ENCODE measurements around the gene HPS1. TPM values are rescaled to one million over a fixed set of nuclear protein-coding genes. Genes with fewer than 3 reads are reported as not detected.

The HPS1 gene
- total and polyA plus RNA-seq, 2 of the 4 experiments (the other 2 are of a cell fraction), result 14.0 to 55.2 TPM

GRCh38 chr10:98483658-98484057 is 36.9 kb upstream of the HPS1 start:
- Histone ChIP-seq H3K27me3 (ENCODE audit: control insufficient read depth, insufficient read depth, low read length) (no peaks in the 10 kb centered on the region), H2AFZ (replicated peaks; ENCODE audit: low read length, poor library complexity) (no peak overlapping the region), H4K91ac (ENCODE audit: insufficient read depth, low read depth, low read length) (no peak overlapping the region), H3K79me1 (ENCODE audit: low read depth in 1 of 2, low read length in 2 of 2) (no peaks in the 10 kb centered on the region), H3K9ac (ENCODE audit: low read depth, low read length) (no peak overlapping the region), H3K23ac (ENCODE audit: low read depth, low read length) (no peak overlapping the region), H4K8ac (ENCODE audit: low read depth in 2 of 2, low read length in 2 of 2) (no peak overlapping the region), H4K20me1 (ENCODE audit: insufficient read depth, low read length) (no peaks in the 10 kb centered on the region), H2AK9ac (replicated peaks; ENCODE audit: low read depth, low read length, poor library complexity) (no peak overlapping the region), H2BK5ac (ENCODE audit: low read depth, low read length, poor library complexity, severe bottlenecking) (no peak overlapping the region), H3K9me1 (ENCODE audit: insufficient read depth, low read length) (no peaks in the 10 kb centered on the region), H3K4me3 (ENCODE audit: insufficient read depth, low read depth, low read length) (no peak overlapping the region), H3K56ac (ENCODE audit: extremely low read depth, insufficient read depth, low read length) (no peak overlapping the region), H3K4ac (ENCODE audit: low read depth, low read length) (no peak overlapping the region), H3K27ac (ENCODE audit: insufficient read depth, low read length) (no peak overlapping the region), H4K5ac (ENCODE audit: low read depth, low read length) (no peak overlapping the region), H3K4me1 (ENCODE audit: control insufficient read depth, insufficient read depth, low read length) (peaks cover 6% of the 10 kb centered on the region), H2AK5ac (ENCODE audit: low read depth, low read length) (no peak overlapping the region), H2BK120ac (ENCODE audit: low read depth, low read length) (no peak overlapping the region), H3K36me3 (ENCODE audit: control insufficient read depth, insufficient read depth, low read length) (no peaks in the 10 kb centered on the region), H3K14ac (replicated peaks; ENCODE audit: low read depth, low read length) (no peak overlapping the region), H2BK15ac (ENCODE audit: low read depth, low read length) (no peak overlapping the region), H2BK20ac (ENCODE audit: low read depth, low read length) (no peak overlapping the region), H3K4me2 (ENCODE audit: low read depth, low read length) (no peak overlapping the region), H3K9me3 (ENCODE audit: control insufficient read depth, insufficient read depth, low read length) (no peaks in the 10 kb centered on the region), H3K18ac (ENCODE audit: low read depth, low read length) (no peak overlapping the region)
- ChIA-PET CTCF (interaction anchor here (0.7 kb wide), 1 partner anchor 571 kb away, joined by 3 read pairs; no protein-coding TSS in a partner anchor), POLR2A (ENCODE audit: unreplicated experiment) (no interaction called here)
- intact Hi-C loops (cut with micrococcal nuclease), result no loop called here
- DNase-seq (no peak), ATAC-seq (ENCODE audit: low read depth) (no peak)
- no TSS peak for BruUV-seq (replicated peaks)
- dilution Hi-C loops (cut with HindIII; ENCODE audit: low sequenced_read_pairs, unreplicated experiment), result no loop called here
- in situ Hi-C loops (cut with MboI; ENCODE audit: low sequenced_read_pairs), result no loop called here
- TF ChIP-seq FOS (IDR thresholded peaks at IDR 0.05; ENCODE audit: low read depth, low read length) (no peak), RCOR1 (IDR thresholded peaks at IDR 0.05; ENCODE audit: insufficient replicate concordance, low read length) (no peak), POLR2A (IDR thresholded peaks at IDR 0.05; ENCODE audit: low read depth, low read length) (no peak), MAFK (IDR thresholded peaks at IDR 0.05; ENCODE audit: low read depth, low read length) (no peak), ELK1 (IDR thresholded peaks at IDR 0.05; ENCODE audit: borderline replicate concordance, low read depth, low read length) (no peak), NFE2L2 (IDR thresholded peaks at IDR 0.05; ENCODE audit: low read depth, low read length) (no peak), CHD1 (IDR thresholded peaks at IDR 0.05; ENCODE audit: low read depth, low read length) (no peak), MXI1 (IDR thresholded peaks at IDR 0.05; ENCODE audit: borderline replicate concordance, low read depth, low read length) (no peak), MAZ (IDR thresholded peaks at IDR 0.05; ENCODE audit: borderline replicate concordance, low read depth, low read length) (no peak), CEBPB (IDR thresholded peaks at IDR 0.05; ENCODE audit: low read depth, low read length) (no peak), RAD21 (IDR thresholded peaks at IDR 0.05; ENCODE audit: low read length) (no peak), BHLHE40 (IDR thresholded peaks at IDR 0.05; ENCODE audit: low read depth, low read length) (no peak), RFX5 (IDR thresholded peaks at IDR 0.05; ENCODE audit: low read depth, low read length) (no peak)
- TF ChIP-seq, protein P1, sequence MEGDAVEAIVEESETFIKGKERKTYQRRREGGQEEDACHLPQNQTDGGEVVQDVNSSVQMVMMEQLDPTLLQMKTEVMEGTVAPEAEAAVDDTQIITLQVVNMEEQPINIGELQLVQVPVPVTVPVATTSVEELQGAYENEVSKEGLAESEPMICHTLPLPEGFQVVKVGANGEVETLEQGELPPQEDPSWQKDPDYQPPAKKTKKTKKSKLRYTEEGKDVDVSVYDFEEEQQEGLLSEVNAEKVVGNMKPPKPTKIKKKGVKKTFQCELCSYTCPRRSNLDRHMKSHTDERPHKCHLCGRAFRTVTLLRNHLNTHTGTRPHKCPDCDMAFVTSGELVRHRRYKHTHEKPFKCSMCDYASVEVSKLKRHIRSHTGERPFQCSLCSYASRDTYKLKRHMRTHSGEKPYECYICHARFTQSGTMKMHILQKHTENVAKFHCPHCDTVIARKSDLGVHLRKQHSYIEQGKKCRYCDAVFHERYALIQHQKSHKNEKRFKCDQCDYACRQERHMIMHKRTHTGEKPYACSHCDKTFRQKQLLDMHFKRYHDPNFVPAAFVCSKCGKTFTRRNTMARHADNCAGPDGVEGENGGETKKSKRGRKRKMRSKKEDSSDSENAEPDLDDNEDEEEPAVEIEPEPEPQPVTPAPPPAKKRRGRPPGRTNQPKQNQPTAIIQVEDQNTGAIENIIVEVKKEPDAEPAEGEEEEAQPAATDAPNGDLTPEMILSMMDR (conservative IDR thresholded peaks at IDR 0.05; ENCODE audit: low read depth, low read length), result no peak
- TF ChIP-seq, protein P2, sequence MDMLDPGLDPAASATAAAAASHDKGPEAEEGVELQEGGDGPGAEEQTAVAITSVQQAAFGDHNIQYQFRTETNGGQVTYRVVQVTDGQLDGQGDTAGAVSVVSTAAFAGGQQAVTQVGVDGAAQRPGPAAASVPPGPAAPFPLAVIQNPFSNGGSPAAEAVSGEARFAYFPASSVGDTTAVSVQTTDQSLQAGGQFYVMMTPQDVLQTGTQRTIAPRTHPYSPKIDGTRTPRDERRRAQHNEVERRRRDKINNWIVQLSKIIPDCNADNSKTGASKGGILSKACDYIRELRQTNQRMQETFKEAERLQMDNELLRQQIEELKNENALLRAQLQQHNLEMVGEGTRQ (IDR thresholded peaks at IDR 0.05; ENCODE audit: low read depth, low read length), result no peak

Data from IMR-90 (cell line).